HG03378 (cell line): ENCODE results near the gene CLEC2L.

Experiments
- ATAC-seq: cut with Tn5 transposase; IDR thresholded peaks from one replicate; pipeline ENCODE4 v1.9.1; 2021; ENCODE audit warnings: mild to moderate bottlenecking, moderate library complexity; ENCODE audit not compliant: unreplicated experiment

Gene CLEC2L

DNA sequence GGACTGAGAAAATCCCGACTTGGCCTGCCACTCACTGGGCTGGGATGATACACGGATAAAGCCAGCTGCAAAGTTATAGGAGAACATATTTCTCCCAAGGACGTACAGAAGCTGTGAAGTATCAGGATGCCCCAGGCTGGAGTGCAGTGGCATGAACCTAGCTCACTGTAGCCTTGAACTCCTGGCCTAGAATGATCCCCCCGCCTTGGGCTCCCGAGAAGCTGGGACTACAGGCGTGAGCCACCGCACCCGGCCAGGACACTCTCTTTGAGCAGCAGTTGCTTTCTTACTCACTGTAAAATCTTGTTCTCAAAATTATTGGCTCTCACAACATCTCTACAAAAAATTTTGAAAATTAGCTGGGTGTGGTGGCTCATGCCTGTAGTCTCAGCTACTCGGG, 50.4 kb downstream of the CLEC2L start:
- no peak for ATAC-seq

- ATAC-seq: no peak
Observed at GRCh38 chr7:139574618-139575337, 51.3 kb downstream of the CLEC2L start.

DNA sequence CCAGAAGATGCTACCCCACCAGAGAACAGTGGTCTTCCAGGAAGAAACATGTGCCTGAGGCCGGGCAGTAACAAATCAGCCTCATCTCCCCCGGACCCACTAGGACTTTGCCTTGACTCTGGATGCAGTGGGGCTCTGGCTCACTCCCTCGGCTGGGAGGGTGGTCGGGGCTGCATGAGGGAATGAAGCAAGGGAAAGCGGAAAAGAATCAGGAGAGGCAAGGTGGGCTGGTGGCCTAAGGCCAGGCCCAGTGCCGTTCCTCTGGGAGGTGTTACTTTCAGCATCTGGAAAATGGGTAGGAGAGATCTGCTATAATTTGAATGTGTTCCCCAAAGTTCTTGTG, 51.8 kb downstream of the CLEC2L start:
- ATAC-seq: no peak

GRCh38 chr7:139576179-139576973, 52.9 kb downstream of the CLEC2L start:
- ATAC-seq: no peak

DNA sequence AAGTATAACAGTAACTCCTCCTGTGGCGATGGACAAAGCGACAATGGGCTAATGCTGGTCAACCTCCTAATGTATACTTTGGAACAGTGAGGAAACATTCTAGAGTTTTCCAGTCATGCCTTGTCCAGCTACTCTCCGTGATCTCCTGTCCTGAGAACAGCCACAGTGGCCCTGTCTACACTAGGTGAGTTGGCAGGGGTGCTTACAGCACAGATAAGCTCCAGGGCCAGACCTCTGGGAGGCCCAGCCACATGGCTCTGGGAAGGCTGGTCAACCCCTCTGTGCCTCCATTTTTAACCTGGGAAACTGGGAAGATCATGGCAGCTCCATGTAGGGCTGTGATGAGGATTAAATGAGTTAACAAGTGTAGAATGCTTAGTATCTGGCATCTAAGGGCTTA, 57.0 kb downstream of the CLEC2L start:
- ATAC-seq: no peak

GRCh38 chr7:139582130-139582650, 58.7 kb downstream of the CLEC2L start:
- ATAC-seq: no peak

GRCh38 chr7:139582671-139583155, 59.2 kb downstream of the CLEC2L start:
- no peak for ATAC-seq

DNA sequence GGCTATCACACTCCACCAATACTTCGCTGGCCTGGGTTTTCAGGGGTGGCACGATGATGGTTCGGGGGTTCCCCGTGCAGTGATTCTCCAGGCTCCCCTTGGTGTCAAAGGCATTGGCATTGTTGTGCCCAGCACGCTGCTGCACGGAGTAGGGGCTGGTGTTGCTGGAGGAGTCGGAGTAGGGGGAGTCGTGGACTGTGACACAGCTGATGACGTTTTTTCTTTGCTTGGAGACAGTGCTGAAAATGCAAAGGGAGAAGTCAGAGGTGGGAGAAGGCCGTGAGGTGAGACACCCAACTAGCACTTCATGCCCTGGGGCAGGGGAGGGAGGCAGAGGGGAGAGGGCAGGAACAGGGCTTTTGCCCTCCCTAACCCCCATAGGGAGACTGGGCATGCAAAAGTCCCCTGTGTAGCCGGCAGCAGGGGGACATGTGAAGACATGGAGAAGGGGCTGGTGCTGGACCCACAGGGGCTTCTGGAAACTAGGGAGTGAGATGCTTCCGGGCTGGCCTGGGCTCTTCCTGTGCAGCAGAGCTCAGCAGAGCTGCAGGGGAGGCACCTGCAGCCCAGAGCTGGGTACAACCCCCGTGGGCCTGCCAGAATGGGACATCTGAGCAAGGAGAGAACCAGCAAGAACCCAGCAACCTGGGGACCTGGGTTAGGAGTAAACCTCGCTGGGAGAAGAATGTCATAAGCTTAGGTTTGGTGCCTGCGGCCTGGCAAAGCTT, 60.5 kb downstream of the CLEC2L start:
- ATAC-seq: no peak

DNA sequence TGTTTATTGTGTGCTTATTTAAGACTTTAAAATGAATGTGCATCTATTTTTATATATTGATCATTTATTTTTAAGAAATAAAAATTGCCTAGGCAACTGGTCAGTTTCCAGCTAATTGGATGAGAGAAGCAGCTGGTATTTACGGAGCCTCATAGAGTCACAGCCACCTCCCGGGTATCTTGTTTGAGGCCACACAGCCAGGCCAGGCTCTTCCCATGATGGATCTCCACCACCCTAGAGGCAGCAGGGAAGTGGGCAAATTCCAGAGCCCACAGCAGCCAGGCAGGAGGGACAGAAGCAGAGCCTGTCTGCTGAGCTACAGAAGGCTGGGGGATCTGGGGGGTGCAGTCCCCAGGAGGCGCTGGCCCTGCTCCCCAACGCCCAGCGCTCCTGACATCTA, 61.6 kb downstream of the CLEC2L start:
- no peak for ATAC-seq

DNA sequence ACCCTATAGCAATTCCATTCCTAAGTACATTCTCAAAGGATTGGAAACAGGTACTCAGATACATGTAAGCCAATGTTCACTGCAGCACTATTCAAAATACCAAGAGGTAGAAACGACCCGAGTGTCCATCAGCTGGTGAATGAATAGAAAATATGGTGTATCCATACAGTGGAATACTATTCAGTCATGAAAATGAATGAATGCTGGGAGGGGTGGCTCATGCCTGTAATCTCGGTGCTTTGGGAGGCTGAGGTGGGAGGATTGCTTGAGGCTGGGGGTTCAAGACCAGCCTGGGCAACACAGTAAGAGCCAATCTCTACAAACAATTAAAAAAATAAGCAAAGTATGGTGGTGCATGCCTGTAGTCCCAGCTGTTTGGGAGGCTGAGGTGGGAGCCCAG, 62.8 kb downstream of the CLEC2L start:
- no peak for ATAC-seq

GRCh38 chr7:139587535-139587934, 64.0 kb downstream of the CLEC2L start:
- ATAC-seq: no peak

- no peak for ATAC-seq
Observed at GRCh38 chr7:139588632-139589031, 65.1 kb downstream of the CLEC2L start.

GRCh38 chr7:139589474-139589873, 66.0 kb downstream of the CLEC2L start:
- no peak for ATAC-seq

- no peak for ATAC-seq
Observed at GRCh38 chr7:139591550-139592195, 68.2 kb downstream of the CLEC2L start.

- no peak for ATAC-seq
Observed at GRCh38 chr7:139592801-139593461, 69.4 kb downstream of the CLEC2L start.

GRCh38 chr7:139594090-139594489, 70.6 kb downstream of the CLEC2L start:
- ATAC-seq: no peak
